ENCODE results near the gene TRANK1.
A peak's percentile ranks its signal among the peaks of the same experiment; 100 is the strongest.

Gene TRANK1

GRCh38 chr3:36909666-36910065 is 35.2 kb downstream of the TRANK1 start:
- in situ Hi-C loops (cut with HindIII; ENCODE audit: low sequenced_read_pairs) = no loop called here
- no peak for DNase-seq (ENCODE audit: low read depth)

DNA sequence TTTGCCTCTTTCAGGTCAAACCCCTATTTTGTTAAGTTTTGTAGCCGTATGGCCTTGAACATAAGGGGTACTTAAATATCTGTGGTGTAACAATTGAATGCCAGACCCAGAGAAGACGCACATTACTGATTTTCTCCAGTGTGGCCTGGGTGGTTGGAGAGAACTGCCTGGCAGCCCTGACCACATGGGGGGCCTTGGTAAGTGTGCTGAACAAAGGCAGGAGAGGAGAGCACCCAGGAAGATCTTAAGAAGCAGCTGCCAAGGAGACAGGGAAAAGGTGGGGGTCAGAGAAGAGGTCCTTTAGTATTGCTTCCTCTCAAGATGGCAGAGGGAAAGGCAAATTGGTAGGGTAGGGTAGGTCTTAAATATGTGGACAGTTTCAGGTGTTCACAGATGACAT is 35.7 kb downstream of the TRANK1 start:
- TF ChIP-seq CTCF (IDR thresholded peaks at IDR 0.05; ENCODE audit: low read depth, low read length, missing control alignments) = no peak
- no peak for DNase-seq (ENCODE audit: low read depth)
- H3K4me3 ChIP-seq (ENCODE audit: low read depth, low read length) = no peak overlapping the region
- in situ Hi-C loops (cut with HindIII; ENCODE audit: low sequenced_read_pairs) = no loop called here

More at GRCh38 chr3:36909666-36910065, 35.2 kb downstream of the TRANK1 start:
- no peak for TF ChIP-seq CTCF (IDR thresholded peaks at IDR 0.05; ENCODE audit: low read depth, low read length, missing control alignments)
- H3K4me3 ChIP-seq (ENCODE audit: low read depth, low read length) = no peak overlapping the region

DNA sequence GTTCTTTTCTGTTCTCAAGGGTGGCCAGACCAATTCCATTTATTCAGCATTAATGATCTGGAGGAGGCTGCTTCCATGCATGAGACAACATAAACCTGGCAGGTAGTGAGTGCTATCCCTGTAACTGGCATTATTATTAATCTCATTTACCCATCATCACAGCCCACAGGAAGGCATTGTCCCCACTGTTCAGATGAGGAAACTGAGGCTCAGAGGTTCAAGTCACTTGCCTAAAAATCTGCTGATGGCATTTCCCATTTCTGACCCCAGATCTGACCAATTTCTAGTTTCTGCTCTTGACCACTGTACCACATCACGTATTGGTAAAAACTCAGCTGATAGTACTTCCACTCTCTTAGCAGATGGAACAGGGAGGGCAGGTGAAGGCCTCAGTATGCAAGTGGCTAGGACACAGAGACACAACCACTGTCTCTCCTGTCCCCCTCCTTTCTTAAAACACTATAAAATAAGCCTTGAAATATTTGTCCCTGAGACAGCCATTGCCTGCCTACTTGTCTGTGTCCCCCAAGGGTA is 36.1 kb downstream of the TRANK1 start:
- no peak for TF ChIP-seq CTCF (IDR thresholded peaks at IDR 0.05; ENCODE audit: low read depth, low read length, missing control alignments)
- H3K4me3 ChIP-seq (ENCODE audit: low read depth, low read length) = no peak overlapping the region
- no peak for DNase-seq (ENCODE audit: low read depth)
- in situ Hi-C loops (cut with HindIII; ENCODE audit: low sequenced_read_pairs) = no loop called here

DNA sequence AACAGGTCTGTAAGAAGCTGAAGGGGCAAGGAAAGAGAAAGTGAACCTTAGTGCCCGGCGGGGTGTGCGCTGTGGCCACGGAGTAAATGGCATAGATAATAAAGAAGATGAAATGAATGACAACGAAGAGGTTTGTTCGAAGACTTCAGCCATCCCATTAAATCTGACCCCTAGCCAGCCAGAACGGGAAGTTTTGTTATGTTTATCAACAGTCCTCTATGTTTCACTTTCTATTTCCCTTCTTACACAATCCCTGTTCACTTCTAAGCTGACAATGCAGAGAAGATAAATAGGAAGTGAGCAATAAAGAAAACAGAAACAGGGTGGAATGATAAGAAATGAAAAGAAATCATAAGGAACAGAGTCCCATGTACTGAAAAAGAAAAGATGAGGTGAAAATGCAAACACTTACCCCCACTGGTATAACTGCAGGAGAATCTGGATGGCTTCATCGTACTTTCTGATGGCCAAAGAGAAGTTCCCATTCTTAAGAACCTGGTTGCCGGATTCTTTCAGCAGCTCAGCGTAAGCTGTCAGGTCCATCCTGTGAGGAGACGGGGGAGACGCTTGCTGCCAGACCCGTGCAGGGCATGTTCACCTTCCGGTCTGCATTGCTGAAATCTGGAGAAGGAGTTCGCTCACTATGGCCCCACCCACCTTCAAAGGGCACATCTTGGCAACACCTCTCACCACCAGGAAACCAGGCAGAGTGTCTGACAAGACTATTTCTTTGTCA is 36.8 kb downstream of the TRANK1 start:
- DNase-seq (ENCODE audit: low read depth) = peak; percentile 24
- in situ Hi-C loops (cut with HindIII; ENCODE audit: low sequenced_read_pairs) = no loop called here
- no peak overlapping the region for H3K4me3 ChIP-seq (ENCODE audit: low read depth, low read length)
- TF ChIP-seq CTCF (IDR thresholded peaks at IDR 0.05; ENCODE audit: low read depth, low read length, missing control alignments) = no peak

- in situ Hi-C loops (cut with HindIII; ENCODE audit: low sequenced_read_pairs) = no loop called here
- TF ChIP-seq CTCF (IDR thresholded peaks at IDR 0.05; ENCODE audit: low read depth, low read length, missing control alignments) = no peak
- DNase-seq (ENCODE audit: low read depth) = no peak
- H3K4me3 ChIP-seq (ENCODE audit: low read depth, low read length) = no peak overlapping the region
These were observed 38.2 kb downstream of the TRANK1 start for GRCh38 chr3:36906504-36907149.

- in situ Hi-C loops (cut with HindIII; ENCODE audit: low sequenced_read_pairs) = no loop called here
- no peak for DNase-seq (ENCODE audit: low read depth)
- H3K4me3 ChIP-seq (ENCODE audit: low read depth, low read length) = no peak overlapping the region
- TF ChIP-seq CTCF (IDR thresholded peaks at IDR 0.05; ENCODE audit: low read depth, low read length, missing control alignments) = no peak
These were observed 39.3 kb downstream of the TRANK1 start for GRCh38 chr3:36905545-36905944.
